HFFc6 (cell line): ENCODE measurements around the gene EMX1. TPM values are rescaled to one million over a fixed set of nuclear protein-coding genes. Genes with fewer than 3 reads are reported as not detected.

Source experiments
- DNase-seq: peaks from one replicate; pipeline ENCODE4 v3.0.0-alpha.2; 2018
- H3K27ac Mint-ChIP-seq: 2 replicates; pipeline ENCODE4 v1.8.0; 2020; ENCODE audit warnings: mild to moderate bottlenecking, mixed read lengths
- H3K27me3 Mint-ChIP-seq: 2 replicates; pipeline ENCODE4 v1.8.0; 2021; ENCODE audit warnings: mild to moderate bottlenecking, moderate library complexity, mixed read lengths; ENCODE audit not compliant: insufficient read depth
- H3K36me3 Mint-ChIP-seq: 2 replicates; pipeline ENCODE4 v1.8.0; 2021; ENCODE audit warnings: low read depth, mixed read lengths
- H3K4me1 Mint-ChIP-seq: 2 replicates; pipeline ENCODE4 v1.8.0; 2020; ENCODE audit warnings: low read depth, mixed read lengths
- H3K4me3 Mint-ChIP-seq: 2 replicates; pipeline ENCODE4 v1.8.0; 2020; ENCODE audit warnings: mild to moderate bottlenecking, moderate library complexity, mixed read lengths
- H3K9me3 Mint-ChIP-seq: 2 replicates; pipeline ENCODE4 v1.8.0; 2020; ENCODE audit warnings: mild to moderate bottlenecking, mixed read lengths
- total RNA-seq, 6 experiments: library from RNA; stranded (reverse); fragmentation: NEBNext Ultra II Directional; extraction: Animal tissue kit (Norgen Biotek cat#: 25700); gene quantifications; 2 replicates in 1 of 6; 3 replicates in 5 of 6; pipeline ENCODE4 v1.2.3, GENCODE V29; 2021
- TF ChIP-seq, protein P1 (sequence below): fragments of 200-600 bp; sonication (generic); IDR thresholded peaks from 2 replicates; pipeline ENCODE4 v1.5.0; 2021; ENCODE audit warnings: antibody characterized with exemption, mild to moderate bottlenecking

The EMX1 gene
- total RNA-seq, 6 experiments from 2014 or later = not detected

- no peak for DNase-seq
- H3K4me1 Mint-ChIP-seq = no peaks in the 10 kb centered on the region
- no peak overlapping the region for H3K4me3 Mint-ChIP-seq
- no peaks in the 10 kb centered on the region for H3K36me3 Mint-ChIP-seq
- no peak overlapping the region for H3K27ac Mint-ChIP-seq
- no peaks in the 10 kb centered on the region for H3K9me3 Mint-ChIP-seq
- TF ChIP-seq, protein P1, sequence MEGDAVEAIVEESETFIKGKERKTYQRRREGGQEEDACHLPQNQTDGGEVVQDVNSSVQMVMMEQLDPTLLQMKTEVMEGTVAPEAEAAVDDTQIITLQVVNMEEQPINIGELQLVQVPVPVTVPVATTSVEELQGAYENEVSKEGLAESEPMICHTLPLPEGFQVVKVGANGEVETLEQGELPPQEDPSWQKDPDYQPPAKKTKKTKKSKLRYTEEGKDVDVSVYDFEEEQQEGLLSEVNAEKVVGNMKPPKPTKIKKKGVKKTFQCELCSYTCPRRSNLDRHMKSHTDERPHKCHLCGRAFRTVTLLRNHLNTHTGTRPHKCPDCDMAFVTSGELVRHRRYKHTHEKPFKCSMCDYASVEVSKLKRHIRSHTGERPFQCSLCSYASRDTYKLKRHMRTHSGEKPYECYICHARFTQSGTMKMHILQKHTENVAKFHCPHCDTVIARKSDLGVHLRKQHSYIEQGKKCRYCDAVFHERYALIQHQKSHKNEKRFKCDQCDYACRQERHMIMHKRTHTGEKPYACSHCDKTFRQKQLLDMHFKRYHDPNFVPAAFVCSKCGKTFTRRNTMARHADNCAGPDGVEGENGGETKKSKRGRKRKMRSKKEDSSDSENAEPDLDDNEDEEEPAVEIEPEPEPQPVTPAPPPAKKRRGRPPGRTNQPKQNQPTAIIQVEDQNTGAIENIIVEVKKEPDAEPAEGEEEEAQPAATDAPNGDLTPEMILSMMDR = no peak
- peaks cover 45% of the 10 kb centered on the region for H3K27me3 Mint-ChIP-seq
These were observed 8.1 kb downstream of the EMX1 start for GRCh38 chr2:72925328-72925943.

- DNase-seq = no peak
- Mint-ChIP-seq H3K4me1 (no peaks in the 10 kb centered on the region), H3K27ac (no peak overlapping the region), H3K36me3 (no peaks in the 10 kb centered on the region), H3K9me3 (no peaks in the 10 kb centered on the region), H3K4me3 (no peak overlapping the region), H3K27me3 (peaks cover 35% of the 10 kb centered on the region)
- TF ChIP-seq, protein P1 = no peak
These were observed 9.0 kb downstream of the EMX1 start for GRCh38 chr2:72926368-72926767.

- TF ChIP-seq, protein P1 = no peak
- Mint-ChIP-seq H3K27ac (no peak overlapping the region), H3K27me3 (peaks cover 33% of the 10 kb centered on the region), H3K4me1 (no peaks in the 10 kb centered on the region), H3K9me3 (no peaks in the 10 kb centered on the region), H3K4me3 (no peak overlapping the region), H3K36me3 (no peaks in the 10 kb centered on the region)
- no peak for DNase-seq
These were observed 9.6 kb downstream of the EMX1 start for GRCh38 chr2:72926811-72927465.

GRCh38 chr2:72927619-72928550, 10.6 kb downstream of the EMX1 start:
- TF ChIP-seq, protein P1 = no peak
- DNase-seq = no peak
- H3K36me3 Mint-ChIP-seq = no peaks in the 10 kb centered on the region
- H3K27ac Mint-ChIP-seq = no peak overlapping the region
- H3K9me3 Mint-ChIP-seq = no peaks in the 10 kb centered on the region
- no peaks in the 10 kb centered on the region for H3K4me1 Mint-ChIP-seq
- no peak overlapping the region for H3K4me3 Mint-ChIP-seq
- H3K27me3 Mint-ChIP-seq = peaks cover 27% of the 10 kb centered on the region

GRCh38 chr2:72929010-72929409, 11.7 kb downstream of the EMX1 start:
- H3K27me3 Mint-ChIP-seq = peaks cover 20% of the 10 kb centered on the region
- H3K27ac Mint-ChIP-seq = no peak overlapping the region
- DNase-seq = no peak
- H3K4me3 Mint-ChIP-seq = no peak overlapping the region
- TF ChIP-seq, protein P1 = no peak
- H3K9me3 Mint-ChIP-seq = no peaks in the 10 kb centered on the region
- H3K36me3 Mint-ChIP-seq = no peaks in the 10 kb centered on the region
- no peaks in the 10 kb centered on the region for H3K4me1 Mint-ChIP-seq
